H9 (cell line): ENCODE measurements around the gene ITPR3. TPM values are rescaled to one million over a fixed set of nuclear protein-coding genes. Genes with fewer than 3 reads are reported as not detected.

Experiments used
- DNase-seq: peaks from one replicate; pipeline ENCODE4 v3.0.0-alpha.2; 2017
- H2AFZ ChIP-seq: one replicate; pipeline ENCODE4 v1.6.1; 2013; ENCODE audit warnings: mild to moderate bottlenecking, low read length, control low read depth, moderate library complexity
- H2AK5ac ChIP-seq: 2 replicates; pipeline ENCODE4 v1.6.1; 2013; ENCODE audit warnings: low read length, control low read depth, mixed read lengths; ENCODE audit not compliant: insufficient read length
- H2BK120ac ChIP-seq: one replicate; pipeline ENCODE4 v1.6.1; 2013; ENCODE audit warnings: low read depth, mild to moderate bottlenecking, low read length, control low read depth, inconsistent platforms; ENCODE audit not compliant: poor library complexity, severe bottlenecking
- H2BK12ac ChIP-seq: 2 replicates; pipeline ENCODE4 v1.6.1; 2013; ENCODE audit warnings: low read length, control low read depth, mixed read lengths, low read depth; ENCODE audit not compliant: insufficient read length
- H2BK15ac ChIP-seq: 2 replicates; pipeline ENCODE4 v1.6.1; 2013; ENCODE audit warnings: low read depth, low read length, control low read depth
- H2BK20ac ChIP-seq: one replicate; pipeline ENCODE4 v1.6.1; 2013; ENCODE audit warnings: low read depth, mild to moderate bottlenecking, low read length, control low read depth, inconsistent platforms; ENCODE audit not compliant: poor library complexity, severe bottlenecking
- H2BK5ac ChIP-seq: 2 replicates; pipeline ENCODE4 v1.6.1; 2013; ENCODE audit warnings: low read length, control low read depth, mixed read lengths; ENCODE audit not compliant: insufficient read length
- H3K14ac ChIP-seq: 2 replicates; pipeline ENCODE4 v1.6.1; 2013; ENCODE audit warnings: low read length, control low read depth; ENCODE audit not compliant: insufficient read depth
- H3K18ac ChIP-seq: 2 replicates; pipeline ENCODE4 v1.6.1; 2013; ENCODE audit warnings: low read depth, mild to moderate bottlenecking, mixed read lengths, low read length, control low read depth; ENCODE audit not compliant: insufficient read length
- H3K23ac ChIP-seq: 2 replicates; pipeline ENCODE4 v1.6.1; 2013; ENCODE audit warnings: low read length, control low read depth, mixed read lengths, low read depth; ENCODE audit not compliant: insufficient read length
- H3K23me2 ChIP-seq: 2 replicates; pipeline ENCODE4 v1.6.1; 2013; ENCODE audit warnings: low read depth, mild to moderate bottlenecking, mixed read lengths, low read length, control low read depth; ENCODE audit not compliant: insufficient read length, poor library complexity, severe bottlenecking
- H3K27ac ChIP-seq: 2 replicates; pipeline ENCODE4 v1.5.1; 2013; ENCODE audit warnings: low read length, control low read depth, mixed read lengths, low read depth; ENCODE audit not compliant: insufficient read length
- H3K27me3 ChIP-seq: 2 replicates; pipeline ENCODE4 v1.6.1; 2013; ENCODE audit warnings: low read length, control low read depth, inconsistent platforms; ENCODE audit not compliant: insufficient read depth
- H3K4ac ChIP-seq: 2 replicates; pipeline ENCODE4 v1.6.1; 2013; ENCODE audit warnings: low read depth, mild to moderate bottlenecking, control low read depth, inconsistent platforms, low read length, moderate library complexity
- H3K4me1 ChIP-seq: 2 replicates; pipeline ENCODE4 v1.6.1; 2013; ENCODE audit warnings: low read length, control low read depth, inconsistent platforms; ENCODE audit not compliant: insufficient read depth
- H3K4me2 ChIP-seq: 2 replicates; pipeline ENCODE4 v1.6.1; 2013; ENCODE audit warnings: low read length, control low read depth, mixed read lengths; ENCODE audit not compliant: insufficient read length, insufficient read depth
- H3K56ac ChIP-seq: 2 replicates; pipeline ENCODE4 v1.6.1; 2013; ENCODE audit warnings: low read depth, mild to moderate bottlenecking, mixed read lengths, low read length, control low read depth; ENCODE audit not compliant: insufficient read length
- H3K79me1 ChIP-seq: 2 replicates; pipeline ENCODE4 v1.6.1; 2013; ENCODE audit warnings: low read depth, mild to moderate bottlenecking, moderate library complexity, low read length, control low read depth, inconsistent platforms; ENCODE audit not compliant: insufficient read depth, poor library complexity, severe bottlenecking
- H3K79me2 ChIP-seq: 2 replicates; pipeline ENCODE4 v1.6.1; 2013; ENCODE audit warnings: low read length, control low read depth, inconsistent platforms; ENCODE audit not compliant: insufficient read depth
- H3K9ac ChIP-seq: 2 replicates; pipeline ENCODE4 v1.6.1; 2013; ENCODE audit warnings: low read length, control low read depth, mixed read lengths; ENCODE audit not compliant: insufficient read length; ENCODE audit errors: extremely low read depth
- H3K9me3 ChIP-seq: one replicate; pipeline ENCODE4 v1.6.1; 2013; ENCODE audit warnings: low read depth, low read length, inconsistent platforms; ENCODE audit not compliant: control insufficient read depth
- H3T11ph ChIP-seq: one replicate; pipeline ENCODE4 v1.6.1; 2013; ENCODE audit warnings: mild to moderate bottlenecking, low read length, control low read depth, inconsistent platforms
- H4K20me1 ChIP-seq: one replicate; pipeline ENCODE4 v1.6.1; 2013; ENCODE audit not compliant: control insufficient read depth, insufficient read length, insufficient read depth
- H4K5ac ChIP-seq: 2 replicates; pipeline ENCODE4 v1.6.1; 2013; ENCODE audit warnings: low read depth, mild to moderate bottlenecking, mixed read lengths, low read length, control low read depth; ENCODE audit not compliant: insufficient read length
- H4K8ac ChIP-seq: replicated peaks from 2 replicates; pipeline ENCODE4 v1.6.1; 2013; ENCODE audit warnings: low read length, control low read depth, mixed read lengths, low read depth; ENCODE audit not compliant: insufficient read length
- H4K91ac ChIP-seq: 2 replicates; pipeline ENCODE4 v1.6.1; 2013; ENCODE audit warnings: low read depth, mild to moderate bottlenecking, moderate library complexity, mixed read lengths, low read length, control low read depth; ENCODE audit not compliant: insufficient read length
- H3K27ac Mint-ChIP-seq, 3 experiments: 2 replicates in 2 of 3; 3 replicates in 1 of 3; pipeline ENCODE4 v1.8.0; 2020 to 2021; ENCODE audit warnings: mixed read lengths in 3 of 3, mild to moderate bottlenecking in 1 of 3, moderate library complexity in 1 of 3
- H3K27me3 Mint-ChIP-seq: 2 replicates; pipeline ENCODE4 v1.8.0; 2021; ENCODE audit warnings: low read depth, mild to moderate bottlenecking, moderate library complexity, mixed read lengths
- H3K36me3 Mint-ChIP-seq, 3 experiments: 2 replicates in 2 of 3; 3 replicates in 1 of 3; pipeline ENCODE4 v1.8.0; 2020 to 2021; ENCODE audit warnings: low read depth in 3 of 3, mixed read lengths in 3 of 3; ENCODE audit not compliant: insufficient read depth in 1 of 3
- H3K4me1 Mint-ChIP-seq, 2 experiments: 2 replicates each; pipeline ENCODE4 v1.8.0; 2020; ENCODE audit warnings: mixed read lengths in 2 of 2
- H3K4me3 Mint-ChIP-seq, 2 experiments: 2 replicates in 1 of 2; 3 replicates in 1 of 2; pipeline ENCODE4 v1.8.0; 2020 to 2021; ENCODE audit warnings: mild to moderate bottlenecking in 2 of 2, mixed read lengths in 2 of 2, moderate library complexity in 1 of 2
- H3K9me3 Mint-ChIP-seq, 2 experiments: 2 replicates in 1 of 2; 3 replicates in 1 of 2; pipeline ENCODE4 v1.8.0; 2020; ENCODE audit warnings: mild to moderate bottlenecking in 2 of 2, mixed read lengths in 2 of 2, moderate library complexity in 1 of 2
- CTCF ChIP-seq: fragments of 200-600 bp; sonication (generic); conservative IDR thresholded peaks from 3 replicates; pipeline ENCODE4 v1.8.0; 2021; ENCODE audit warnings: antibody characterized with exemption, mild to moderate bottlenecking
- WGBS: extraction: QIAGEN DNeasy Blood & Tissue Kit; methylation state at CpG from one replicate; pipeline ENCODE4 v1.1.7; 2013; ENCODE audit warnings: missing lambda C conversion rate, low lambda C conversion rate, mixed read lengths; ENCODE audit not compliant: insufficient read length; ENCODE audit errors: extremely low coverage; 5-methylcytosine and 5-hydroxymethylcytosine counted together
- total RNA-seq: library from RNA; stranded (reverse); gene quantifications from 2 replicates; pipeline ENCODE4 v1.2.1, GENCODE V29; 2021

ITPR3 gene
- total RNA-seq, 1 experiment from 2014 or later = 40.3 TPM

GRCh38 chr6:33613795-33614168 lies 7.3 kb upstream of the ITPR3 start:
- no peak overlapping the region for H3K27ac ChIP-seq
- H3K27me3 ChIP-seq = no peaks in the 10 kb centered on the region
- H2BK12ac ChIP-seq = no peak overlapping the region
- Mint-ChIP-seq H3K4me3 (no peak overlapping the region), H3K4me1 (peaks cover 25 to 36% of the 10 kb centered on the region in 2 experiments), H3K9me3 (peaks cover 0 to 5% of the 10 kb centered on the region in 2 experiments; a peak in 1 of 5 replicates), H3K36me3 (no peaks in the 10 kb centered on the region), H3K27ac (no peak overlapping the region), H3K27me3 (peaks cover 25% of the 10 kb centered on the region)
- no peak overlapping the region for H2BK5ac ChIP-seq
- no peak overlapping the region for H2AK5ac ChIP-seq
- no peak overlapping the region for H2AFZ ChIP-seq
- H3K4ac ChIP-seq = no peak overlapping the region
- H2BK20ac ChIP-seq = no peak overlapping the region
- peaks cover 4% of the 10 kb centered on the region; the same call in 1 of the 2 replicates for H3K4me1 ChIP-seq
- H3K4me2 ChIP-seq = no peak overlapping the region
- H3K23ac ChIP-seq = no peak overlapping the region
- 0 out of 2 replicates have a peak overlapping the region, but pooled peaks have one; percentile 69 for H3K14ac ChIP-seq
- H4K5ac ChIP-seq = no peak overlapping the region
- WGBS = no CpG with 5 or more reads among the region's 10 CpGs
- no peaks in the 10 kb centered on the region for H3K79me2 ChIP-seq
- TF ChIP-seq CTCF = no peak
- H3K56ac ChIP-seq = no peak overlapping the region
- H4K8ac ChIP-seq = no peak overlapping the region
- no peaks in the 10 kb centered on the region for H4K20me1 ChIP-seq
- H3K79me1 ChIP-seq = no peaks in the 10 kb centered on the region
- no peak overlapping the region for H3K18ac ChIP-seq
- no peak for DNase-seq
- no peak overlapping the region for H3T11ph ChIP-seq
- H3K9ac ChIP-seq = no peak overlapping the region
- H4K91ac ChIP-seq = no peak overlapping the region
- no peaks in the 10 kb centered on the region for H3K9me3 ChIP-seq
- H2BK15ac ChIP-seq = no peak overlapping the region
- H3K23me2 ChIP-seq = no peaks in the 10 kb centered on the region
- no peak overlapping the region for H2BK120ac ChIP-seq
